Measurements from ENCODE around the gene MYO1E. TPM values are rescaled to one million over a fixed set of nuclear protein-coding genes. Genes with fewer than 3 reads are reported as not detected.
A peak's percentile ranks its signal among the peaks of the same experiment; 100 is the strongest.

Gene MYO1E
- total RNA-seq, 4 donors from 2014 or later = 245 to 380 (median 268) TPM

- no peak for TF ChIP-seq POLR2A (IDR thresholded peaks at IDR 0.05)
- peak in 3 of 6 experiments; percentile 18 to 24 (median 19) for TF ChIP-seq CTCF (IDR thresholded peaks at IDR 0.05)
- no peak overlapping the region for H3K4me3 ChIP-seq
- no peaks in the 10 kb centered on the region for H3K27me3 ChIP-seq
- no peaks in the 10 kb centered on the region for H3K36me3 ChIP-seq
- H3K9me3 ChIP-seq = no peaks in the 10 kb centered on the region
- H3K4me1 ChIP-seq = no peaks in the 10 kb centered on the region
- no peak for DNase-seq
- H3K27ac ChIP-seq = no peak overlapping the region
These were observed 12.4 kb downstream of the MYO1E start for GRCh38 chr15:59360305-59360704.

DNA sequence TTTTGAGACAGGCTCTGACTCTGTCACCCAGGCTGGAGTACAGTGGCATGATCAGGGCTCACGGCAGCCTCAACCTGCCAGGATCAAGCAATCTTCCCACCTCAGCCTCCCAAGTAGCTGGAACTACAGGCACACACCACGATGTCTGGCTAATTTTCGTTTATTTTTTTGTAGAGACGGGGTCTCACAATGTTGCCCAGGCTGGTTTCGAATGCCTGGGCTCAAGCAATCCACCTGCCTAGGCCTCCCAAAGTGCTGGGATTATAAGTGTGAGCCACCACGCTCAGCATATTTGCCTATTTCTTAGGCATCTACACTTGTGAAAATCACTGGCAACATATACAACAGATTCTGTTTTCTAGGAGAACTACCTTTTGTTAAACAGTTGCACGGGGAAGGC lies 16.9 kb downstream of the MYO1E start:
- Histone ChIP-seq H3K4me1 (peaks cover 0 to 3% (median 2%) of the 10 kb centered on the region in 4 donors), H3K36me3 (no peaks in the 10 kb centered on the region), H3K27ac (peak overlapping the region in 1 of 4 donors; percentile 55), H3K9me3 (no peaks in the 10 kb centered on the region), H3K27me3 (no peaks in the 10 kb centered on the region), H3K4me3 (no peak overlapping the region)
- TF ChIP-seq POLR2A (IDR thresholded peaks at IDR 0.05) = no peak
- no peak for TF ChIP-seq CTCF (IDR thresholded peaks at IDR 0.05)
- no peak for DNase-seq

GRCh38 chr15:59354417-59355031 lies 18.1 kb downstream of the MYO1E start:
- no peaks in the 10 kb centered on the region for H3K9me3 ChIP-seq
- H3K4me3 ChIP-seq = no peak overlapping the region
- H3K36me3 ChIP-seq = no peaks in the 10 kb centered on the region
- no peaks in the 10 kb centered on the region for H3K27me3 ChIP-seq
- H3K4me1 ChIP-seq = peaks cover 0 to 13% (median 3%) of the 10 kb centered on the region in 4 donors
- H3K27ac ChIP-seq = peak overlapping the region in 1 of 4 donors; percentile 55
- no peak for TF ChIP-seq POLR2A (IDR thresholded peaks at IDR 0.05)
- no peak for TF ChIP-seq CTCF (IDR thresholded peaks at IDR 0.05)
- DNase-seq = no peak

DNA sequence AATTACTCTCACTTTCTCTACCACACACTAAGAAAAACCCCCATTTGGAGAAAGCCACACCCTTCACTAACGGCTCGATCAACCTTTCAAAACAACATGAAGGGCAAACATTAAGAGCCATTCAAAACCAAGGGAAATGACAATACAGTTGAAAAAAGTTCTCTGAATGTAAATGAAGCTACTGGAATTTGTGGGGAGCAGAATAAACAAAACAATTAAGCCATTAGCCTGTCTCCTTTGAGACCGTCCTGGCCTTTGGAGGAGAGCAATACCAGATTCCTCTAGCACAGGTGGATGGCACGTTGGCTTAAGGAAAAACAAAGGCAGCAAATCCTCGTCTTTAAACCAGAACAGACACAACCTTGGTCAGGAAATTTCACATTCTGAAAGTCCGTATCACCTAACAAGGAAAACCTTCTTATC lies 18.7 kb downstream of the MYO1E start:
- no peak overlapping the region for H3K4me3 ChIP-seq
- H3K9me3 ChIP-seq = no peaks in the 10 kb centered on the region
- TF ChIP-seq POLR2A (IDR thresholded peaks at IDR 0.05) = no peak
- no peak for TF ChIP-seq CTCF (IDR thresholded peaks at IDR 0.05)
- peaks cover 0 to 15% (median 3%) of the 10 kb centered on the region in 4 donors for H3K4me1 ChIP-seq
- no peaks in the 10 kb centered on the region for H3K27me3 ChIP-seq
- H3K36me3 ChIP-seq = no peaks in the 10 kb centered on the region
- DNase-seq = no peak
- peak overlapping the region in 1 of 4 donors; percentile 55 for H3K27ac ChIP-seq

DNA sequence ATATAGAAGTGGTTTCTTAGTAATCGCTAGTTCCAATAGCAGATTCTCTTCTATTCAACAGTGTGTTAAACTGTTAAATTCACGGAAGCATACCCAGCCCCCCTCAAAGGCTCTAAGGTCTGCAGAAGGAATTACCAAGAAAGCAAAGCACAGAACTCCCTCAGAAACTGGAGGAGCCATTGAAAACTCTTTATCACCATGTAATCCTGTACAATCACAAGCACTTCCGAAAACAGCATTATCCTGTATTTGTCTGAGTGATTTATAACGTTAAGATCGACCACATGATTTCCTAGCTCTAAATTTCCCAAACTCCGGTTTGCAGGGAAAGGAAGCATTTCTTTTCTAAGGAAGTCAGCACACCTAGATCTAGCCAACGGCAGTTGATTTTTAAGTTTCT lies 20.0 kb downstream of the MYO1E start:
- Histone ChIP-seq H3K27me3 (no peaks in the 10 kb centered on the region), H3K4me3 (no peak overlapping the region), H3K9me3 (no peaks in the 10 kb centered on the region), H3K27ac (no peak overlapping the region), H3K4me1 (peaks cover 0 to 15% (median 3%) of the 10 kb centered on the region in 4 donors), H3K36me3 (no peaks in the 10 kb centered on the region)
- no peak for TF ChIP-seq POLR2A (IDR thresholded peaks at IDR 0.05)
- TF ChIP-seq CTCF (IDR thresholded peaks at IDR 0.05) = no peak
- no peak for DNase-seq
